Measurements from ENCODE around the gene NLGN2. TPM values are rescaled to one million over a fixed set of nuclear protein-coding genes. Genes with fewer than 3 reads are reported as not detected.

The NLGN2 gene
- total RNA-seq, 2 experiments from 2014 or later, result 4.7 to 5.2 TPM

Other genes starting within 250 kb of the NLGN2 start
- 1 to 10 TPM in 1 of 2 experiments, under 1 TPM in 1; 0.63 to 1.3 TPM for gene ASGR1, start 228.5 kb upstream of the NLGN2 start, total RNA-seq
- gene DLG4, start 188.0 kb upstream of the NLGN2 start, total RNA-seq, result 10 to 100 TPM; 10.1 to 11.7 TPM
- 100 to 1,000 TPM; 348 to 371 TPM for gene ACADVL, start 187.9 kb upstream of the NLGN2 start, total RNA-seq
- 10 to 100 TPM; 52.4 to 56.6 TPM for gene DVL2, start 173.3 kb upstream of the NLGN2 start, total RNA-seq
- 10 to 100 TPM; 53.6 to 57.9 TPM for gene PHF23, start 168.4 kb upstream of the NLGN2 start, total RNA-seq
- gene GABARAP, start 165.4 kb upstream of the NLGN2 start, total RNA-seq, result 100 to 1,000 TPM; 203 to 227 TPM
- 100 to 1,000 TPM; 171 to 186 TPM for gene CTDNEP1, start 156.1 kb upstream of the NLGN2 start, total RNA-seq
- 10 to 100 TPM; 63.5 to 66.1 TPM for gene ELP5, start 155.6 kb upstream of the NLGN2 start, total RNA-seq
- gene CLDN7, start 145.4 kb upstream of the NLGN2 start, total RNA-seq, result 1 to 10 TPM; 1.1 to 1.3 TPM
- gene SLC2A4, start 126.1 kb upstream of the NLGN2 start, total RNA-seq, result not detected
- gene YBX2, start 113.2 kb upstream of the NLGN2 start, total RNA-seq, result under 1 TPM; 0.37 to 0.66 TPM
- gene EIF5A, start 100.2 kb upstream of the NLGN2 start, total RNA-seq, result 100 to 1,000 TPM; 685 to 690 TPM
- 10 to 100 TPM; 86.3 to 88.0 TPM for gene GPS2, start 92.5 kb upstream of the NLGN2 start, total RNA-seq
- gene NEURL4, start 78.5 kb upstream of the NLGN2 start, total RNA-seq, result 10 to 100 TPM; 45.6 to 47.0 TPM
- 100 to 1,000 TPM; 573 to 605 TPM for gene ACAP1, start 71.3 kb upstream of the NLGN2 start, total RNA-seq
- gene KCTD11, start 55.7 kb upstream of the NLGN2 start, total RNA-seq, result 10 to 100 TPM; 11.4 to 11.8 TPM
- gene TMEM95, start 52.7 kb upstream of the NLGN2 start, total RNA-seq, result not detected
- 1 to 10 TPM; 2.1 to 2.6 TPM for gene TNK1, start 26.8 kb upstream of the NLGN2 start, total RNA-seq
- 10 to 100 TPM; 87.9 to 92.6 TPM for gene PLSCR3, start 13.3 kb upstream of the NLGN2 start, total RNA-seq
- 10 to 100 TPM; 61.8 to 62.3 TPM for gene TMEM256, start 3.7 kb upstream of the NLGN2 start, total RNA-seq
- gene SPEM1, start 12.5 kb downstream of the NLGN2 start, total RNA-seq, result not detected
- gene SPEM2, start 17.8 kb downstream of the NLGN2 start, total RNA-seq, result not detected
- not detected for gene SPEM3, start 21.0 kb downstream of the NLGN2 start, total RNA-seq
- gene TMEM102, start 27.6 kb downstream of the NLGN2 start, total RNA-seq, result 10 to 100 TPM; 16.5 to 18.1 TPM
- gene FGF11, start 31.7 kb downstream of the NLGN2 start, total RNA-seq, result 10 to 100 TPM; 16.6 to 18.8 TPM
- 10 to 100 TPM; 14.1 to 15.7 TPM for gene CHRNB1, start 37.2 kb downstream of the NLGN2 start, total RNA-seq
- gene ZBTB4, start 71.8 kb downstream of the NLGN2 start, total RNA-seq, result 10 to 100 TPM; 29.8 to 30.0 TPM
- not detected for gene SLC35G6, start 73.6 kb downstream of the NLGN2 start, total RNA-seq
- 100 to 1,000 TPM; 183 to 185 TPM for gene POLR2A, start 76.5 kb downstream of the NLGN2 start, total RNA-seq
- 100 to 1,000 TPM in 1 of 2 experiments, 10 to 100 TPM in 1; 93.7 to 100 TPM for gene TNFSF12, start 141.2 kb downstream of the NLGN2 start, total RNA-seq
- gene TNFSF13, start 150.9 kb downstream of the NLGN2 start, total RNA-seq, result 1 to 10 TPM; 8.0 to 9.0 TPM
- 10 to 100 TPM; 54.4 to 62.0 TPM for gene SENP3, start 154.1 kb downstream of the NLGN2 start, total RNA-seq
- 10 to 100 TPM in 1 of 2 experiments, 1 to 10 TPM in 1; 9.4 to 10.7 TPM for gene CD68, start 171.8 kb downstream of the NLGN2 start, total RNA-seq
- gene MPDU1, start 176.0 kb downstream of the NLGN2 start, total RNA-seq, result 10 to 100 TPM; 69.0 to 70.4 TPM
- under 1 TPM; 0.29 to 0.34 TPM for gene SOX15, start 182.2 kb downstream of the NLGN2 start, total RNA-seq
- 10 to 100 TPM; 27.6 to 31.8 TPM for gene FXR2, start 207.1 kb downstream of the NLGN2 start, total RNA-seq
- gene SAT2, start 220.0 kb downstream of the NLGN2 start, total RNA-seq, result 10 to 100 TPM; 18.2 to 21.4 TPM
- gene SHBG, start 222.3 kb downstream of the NLGN2 start, total RNA-seq, result not detected
- not detected for gene ATP1B2, start 243.1 kb downstream of the NLGN2 start, total RNA-seq